Fibroblast of pulmonary artery (primary cell): ENCODE results near the gene PAK4.

Experiments used
- DNase-seq: peaks from one replicate; pipeline ENCODE4 v3.0.0-alpha.2; 2010; ENCODE audit warnings: low read depth
- H3K4me3 ChIP-seq: replicated peaks from 2 replicates; pipeline ENCODE4 v1.5.1; 2011; ENCODE audit warnings: low read depth, mild to moderate bottlenecking, control low read depth, low read length, moderate library complexity
- CTCF ChIP-seq: IDR thresholded peaks from 2 replicates; pipeline ENCODE4 v1.5.1; 2011; ENCODE audit warnings: mild to moderate bottlenecking, control low read depth, low read length, inconsistent platforms; ENCODE audit errors: missing control alignments

Gene PAK4

DNA sequence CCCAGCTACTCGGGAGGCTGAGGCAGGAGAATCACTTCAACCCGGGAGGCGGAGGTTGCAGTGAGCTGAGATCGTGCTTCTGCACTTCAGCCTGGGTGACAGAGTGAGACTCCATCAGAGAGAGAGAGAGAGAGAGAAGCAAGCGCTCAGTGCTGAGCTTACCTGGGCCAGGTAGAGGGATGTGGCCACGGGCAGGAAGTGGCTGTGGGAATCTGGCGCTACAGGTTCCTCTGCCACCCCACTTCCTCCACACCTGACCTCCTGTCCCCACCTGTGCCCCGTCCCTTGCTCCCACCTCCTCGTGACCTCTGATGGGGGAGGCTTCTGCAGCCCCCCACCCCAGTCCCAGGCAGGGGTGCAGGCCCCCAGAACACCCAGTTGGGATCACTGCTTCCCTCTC lies 70.2 kb downstream of the PAK4 start:
- no peak for TF ChIP-seq CTCF
- H3K4me3 ChIP-seq, result no peak overlapping the region
- DNase-seq, result no peak

- H3K4me3 ChIP-seq, result no peak overlapping the region
- DNase-seq, result no peak
- no peak for TF ChIP-seq CTCF
Observed at GRCh38 chr19:39196320-39196719, 70.7 kb downstream of the PAK4 start.

GRCh38 chr19:39196860-39197562 lies 71.4 kb downstream of the PAK4 start, which contains the start of gene NCCRP1:
TSS of gene NCCRP1 (plus strand) at chr19:39196964. CDS start at chr19:39196983, 19 bp downstream.
- H3K4me3 ChIP-seq, result no peak within 1 kb of the TSS
- DNase-seq, result no peak

DNA sequence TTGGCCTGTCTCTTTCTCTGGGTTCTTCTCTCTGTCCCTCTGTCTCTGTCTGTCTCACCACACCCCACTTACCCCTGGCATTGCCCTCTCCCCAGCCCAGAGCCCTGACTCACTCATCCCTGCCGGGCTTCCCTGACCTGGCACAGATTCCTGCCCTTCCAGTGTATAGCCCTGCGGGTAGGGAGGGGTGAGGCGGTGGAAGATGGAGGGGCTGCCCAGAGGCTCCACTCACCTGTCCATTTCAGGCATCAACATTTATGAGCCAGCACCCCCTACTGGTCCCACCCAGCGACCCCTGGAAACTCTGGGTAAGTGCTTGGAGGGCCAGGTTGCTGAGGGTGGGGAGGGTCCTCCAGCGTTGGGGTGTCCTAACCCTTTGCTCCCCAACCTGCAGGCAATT lies 72.2 kb downstream of the PAK4 start:
- TF ChIP-seq CTCF, result no peak

More at GRCh38 chr19:39196860-39197562, 71.4 kb downstream of the PAK4 start, which contains the start of gene NCCRP1:
- no peak for TF ChIP-seq CTCF

DNA sequence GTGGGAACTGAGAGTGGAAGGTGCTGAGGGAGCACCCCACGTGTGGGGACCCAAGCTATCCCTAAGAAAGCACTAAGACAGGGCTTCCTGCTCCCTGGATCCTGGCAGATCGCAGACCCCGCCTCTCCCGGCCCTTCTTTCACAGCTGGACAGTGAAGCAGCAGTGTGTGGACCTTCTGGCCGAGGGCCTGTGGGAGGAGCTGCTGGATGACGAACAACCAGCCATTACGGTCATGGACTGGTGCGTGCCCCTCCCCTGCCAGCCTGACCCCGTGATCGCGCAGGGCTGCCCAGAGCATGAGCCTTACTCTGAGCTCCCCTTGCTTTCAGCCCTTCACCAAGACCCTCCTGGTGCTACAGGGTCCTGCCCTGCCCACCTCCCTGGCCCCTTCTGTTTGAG lies 73.4 kb downstream of the PAK4 start:
- no peak for TF ChIP-seq CTCF
- no peak overlapping the region for H3K4me3 ChIP-seq
- DNase-seq, result peak; percentile 56

More for the DNA sequence above, 72.2 kb downstream of the PAK4 start:
- no peak for DNase-seq
- no peak overlapping the region for H3K4me3 ChIP-seq

DNA sequence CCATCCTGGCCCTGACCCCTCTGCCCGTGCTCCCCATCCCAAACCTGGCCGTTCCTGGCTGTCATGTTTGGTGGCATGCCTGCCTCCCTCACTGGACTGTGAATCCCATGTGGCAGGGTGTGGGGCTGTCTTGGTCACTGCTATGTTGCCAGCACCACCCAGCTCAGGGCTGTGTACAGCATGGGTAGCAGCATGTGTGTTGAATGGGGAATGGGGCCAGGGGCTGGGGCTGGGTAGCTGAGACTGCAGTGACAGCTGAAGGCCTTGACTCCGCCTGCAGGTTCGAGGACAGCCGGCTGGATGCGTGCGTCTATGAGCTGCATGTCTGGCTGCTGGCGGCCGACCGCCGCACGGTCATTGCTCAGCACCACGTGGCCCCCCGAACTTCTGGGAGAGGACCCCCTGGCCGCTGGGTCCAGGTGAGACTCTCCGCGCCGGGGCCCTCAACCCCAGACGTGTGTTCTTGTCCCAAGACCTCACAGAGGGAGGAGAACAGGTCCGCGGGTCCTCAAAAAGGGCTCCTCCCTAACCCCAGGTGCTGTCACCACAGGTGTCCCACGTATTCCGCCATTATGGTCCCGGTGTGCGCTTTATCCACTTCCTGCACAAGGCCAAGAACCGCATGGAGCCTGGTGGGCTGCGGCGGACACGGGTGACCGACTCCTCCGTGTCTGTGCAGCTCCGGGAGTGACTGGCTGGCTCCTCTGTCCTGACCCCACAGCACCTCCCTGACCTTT lies 74.6 kb downstream of the PAK4 start:
- no peak for TF ChIP-seq CTCF
- no peak for DNase-seq
- no peak overlapping the region for H3K4me3 ChIP-seq
